H9 (cell line): ENCODE results near the gene ATP13A4. TPM values are rescaled to one million over a fixed set of nuclear protein-coding genes. Genes with fewer than 3 reads are reported as not detected.

Experiments
- DNase-seq: peaks from one replicate; pipeline ENCODE4 v3.0.0-alpha.2; 2017
- H2AFZ ChIP-seq: one replicate; pipeline ENCODE4 v1.6.1; 2013; ENCODE audit warnings: mild to moderate bottlenecking, low read length, control low read depth, moderate library complexity
- H2AK5ac ChIP-seq: 2 replicates; pipeline ENCODE4 v1.6.1; 2013; ENCODE audit warnings: low read length, control low read depth, mixed read lengths; ENCODE audit not compliant: insufficient read length
- H2BK120ac ChIP-seq: one replicate; pipeline ENCODE4 v1.6.1; 2013; ENCODE audit warnings: low read depth, mild to moderate bottlenecking, low read length, control low read depth, inconsistent platforms; ENCODE audit not compliant: poor library complexity, severe bottlenecking
- H2BK12ac ChIP-seq: 2 replicates; pipeline ENCODE4 v1.6.1; 2013; ENCODE audit warnings: low read length, control low read depth, mixed read lengths, low read depth; ENCODE audit not compliant: insufficient read length
- H2BK15ac ChIP-seq: 2 replicates; pipeline ENCODE4 v1.6.1; 2013; ENCODE audit warnings: low read depth, low read length, control low read depth
- H2BK20ac ChIP-seq: one replicate; pipeline ENCODE4 v1.6.1; 2013; ENCODE audit warnings: low read depth, mild to moderate bottlenecking, low read length, control low read depth, inconsistent platforms; ENCODE audit not compliant: poor library complexity, severe bottlenecking
- H2BK5ac ChIP-seq: 2 replicates; pipeline ENCODE4 v1.6.1; 2013; ENCODE audit warnings: low read length, control low read depth, mixed read lengths; ENCODE audit not compliant: insufficient read length
- H3K14ac ChIP-seq: 2 replicates; pipeline ENCODE4 v1.6.1; 2013; ENCODE audit warnings: low read length, control low read depth; ENCODE audit not compliant: insufficient read depth
- H3K18ac ChIP-seq: 2 replicates; pipeline ENCODE4 v1.6.1; 2013; ENCODE audit warnings: low read depth, mild to moderate bottlenecking, mixed read lengths, low read length, control low read depth; ENCODE audit not compliant: insufficient read length
- H3K23ac ChIP-seq: 2 replicates; pipeline ENCODE4 v1.6.1; 2013; ENCODE audit warnings: low read length, control low read depth, mixed read lengths, low read depth; ENCODE audit not compliant: insufficient read length
- H3K23me2 ChIP-seq: 2 replicates; pipeline ENCODE4 v1.6.1; 2013; ENCODE audit warnings: low read depth, mild to moderate bottlenecking, mixed read lengths, low read length, control low read depth; ENCODE audit not compliant: insufficient read length, poor library complexity, severe bottlenecking
- H3K27ac ChIP-seq: 2 replicates; pipeline ENCODE4 v1.5.1; 2013; ENCODE audit warnings: low read length, control low read depth, mixed read lengths, low read depth; ENCODE audit not compliant: insufficient read length
- H3K27me3 ChIP-seq: 2 replicates; pipeline ENCODE4 v1.6.1; 2013; ENCODE audit warnings: low read length, control low read depth, inconsistent platforms; ENCODE audit not compliant: insufficient read depth
- H3K4ac ChIP-seq: 2 replicates; pipeline ENCODE4 v1.6.1; 2013; ENCODE audit warnings: low read depth, mild to moderate bottlenecking, control low read depth, inconsistent platforms, low read length, moderate library complexity
- H3K4me1 ChIP-seq: 2 replicates; pipeline ENCODE4 v1.6.1; 2013; ENCODE audit warnings: low read length, control low read depth, inconsistent platforms; ENCODE audit not compliant: insufficient read depth
- H3K4me2 ChIP-seq: 2 replicates; pipeline ENCODE4 v1.6.1; 2013; ENCODE audit warnings: low read length, control low read depth, mixed read lengths; ENCODE audit not compliant: insufficient read length, insufficient read depth
- H3K56ac ChIP-seq: 2 replicates; pipeline ENCODE4 v1.6.1; 2013; ENCODE audit warnings: low read depth, mild to moderate bottlenecking, mixed read lengths, low read length, control low read depth; ENCODE audit not compliant: insufficient read length
- H3K79me1 ChIP-seq: 2 replicates; pipeline ENCODE4 v1.6.1; 2013; ENCODE audit warnings: low read depth, mild to moderate bottlenecking, moderate library complexity, low read length, control low read depth, inconsistent platforms; ENCODE audit not compliant: insufficient read depth, poor library complexity, severe bottlenecking
- H3K79me2 ChIP-seq: 2 replicates; pipeline ENCODE4 v1.6.1; 2013; ENCODE audit warnings: low read length, control low read depth, inconsistent platforms; ENCODE audit not compliant: insufficient read depth
- H3K9ac ChIP-seq: 2 replicates; pipeline ENCODE4 v1.6.1; 2013; ENCODE audit warnings: low read length, control low read depth, mixed read lengths; ENCODE audit not compliant: insufficient read length; ENCODE audit errors: extremely low read depth
- H3K9me3 ChIP-seq: one replicate; pipeline ENCODE4 v1.6.1; 2013; ENCODE audit warnings: low read depth, low read length, inconsistent platforms; ENCODE audit not compliant: control insufficient read depth
- H3T11ph ChIP-seq: one replicate; pipeline ENCODE4 v1.6.1; 2013; ENCODE audit warnings: mild to moderate bottlenecking, low read length, control low read depth, inconsistent platforms
- H4K20me1 ChIP-seq: one replicate; pipeline ENCODE4 v1.6.1; 2013; ENCODE audit not compliant: control insufficient read depth, insufficient read length, insufficient read depth
- H4K5ac ChIP-seq: 2 replicates; pipeline ENCODE4 v1.6.1; 2013; ENCODE audit warnings: low read depth, mild to moderate bottlenecking, mixed read lengths, low read length, control low read depth; ENCODE audit not compliant: insufficient read length
- H4K8ac ChIP-seq: replicated peaks from 2 replicates; pipeline ENCODE4 v1.6.1; 2013; ENCODE audit warnings: low read length, control low read depth, mixed read lengths, low read depth; ENCODE audit not compliant: insufficient read length
- H4K91ac ChIP-seq: 2 replicates; pipeline ENCODE4 v1.6.1; 2013; ENCODE audit warnings: low read depth, mild to moderate bottlenecking, moderate library complexity, mixed read lengths, low read length, control low read depth; ENCODE audit not compliant: insufficient read length
- H3K27ac Mint-ChIP-seq, 3 experiments: 2 replicates in 2 of 3; 3 replicates in 1 of 3; pipeline ENCODE4 v1.8.0; 2020 to 2021; ENCODE audit warnings: mixed read lengths in 3 of 3, mild to moderate bottlenecking in 1 of 3, moderate library complexity in 1 of 3
- H3K27me3 Mint-ChIP-seq: 2 replicates; pipeline ENCODE4 v1.8.0; 2021; ENCODE audit warnings: low read depth, mild to moderate bottlenecking, moderate library complexity, mixed read lengths
- H3K36me3 Mint-ChIP-seq, 3 experiments: 2 replicates in 2 of 3; 3 replicates in 1 of 3; pipeline ENCODE4 v1.8.0; 2020 to 2021; ENCODE audit warnings: low read depth in 3 of 3, mixed read lengths in 3 of 3; ENCODE audit not compliant: insufficient read depth in 1 of 3
- H3K4me1 Mint-ChIP-seq, 2 experiments: 2 replicates each; pipeline ENCODE4 v1.8.0; 2020; ENCODE audit warnings: mixed read lengths in 2 of 2
- H3K4me3 Mint-ChIP-seq, 2 experiments: 2 replicates in 1 of 2; 3 replicates in 1 of 2; pipeline ENCODE4 v1.8.0; 2020 to 2021; ENCODE audit warnings: mild to moderate bottlenecking in 2 of 2, mixed read lengths in 2 of 2, moderate library complexity in 1 of 2
- H3K9me3 Mint-ChIP-seq, 2 experiments: 2 replicates in 1 of 2; 3 replicates in 1 of 2; pipeline ENCODE4 v1.8.0; 2020; ENCODE audit warnings: mild to moderate bottlenecking in 2 of 2, mixed read lengths in 2 of 2, moderate library complexity in 1 of 2
- WGBS: extraction: QIAGEN DNeasy Blood & Tissue Kit; methylation state at CpG from one replicate; pipeline ENCODE4 v1.1.7; 2013; ENCODE audit warnings: missing lambda C conversion rate, low lambda C conversion rate, mixed read lengths; ENCODE audit not compliant: insufficient read length; ENCODE audit errors: extremely low coverage; 5-methylcytosine and 5-hydroxymethylcytosine counted together
- total RNA-seq: library from RNA; stranded (reverse); gene quantifications from 2 replicates; pipeline ENCODE4 v1.2.1, GENCODE V29; 2021
- TF ChIP-seq, protein P1 (sequence below): fragments of 200-600 bp; sonication (generic); conservative IDR thresholded peaks from 3 replicates; pipeline ENCODE4 v1.8.0; 2021; ENCODE audit warnings: antibody characterized with exemption, mild to moderate bottlenecking

The ATP13A4 gene
- total RNA-seq, 1 experiment from 2014 or later = 0.13 TPM

DNA sequence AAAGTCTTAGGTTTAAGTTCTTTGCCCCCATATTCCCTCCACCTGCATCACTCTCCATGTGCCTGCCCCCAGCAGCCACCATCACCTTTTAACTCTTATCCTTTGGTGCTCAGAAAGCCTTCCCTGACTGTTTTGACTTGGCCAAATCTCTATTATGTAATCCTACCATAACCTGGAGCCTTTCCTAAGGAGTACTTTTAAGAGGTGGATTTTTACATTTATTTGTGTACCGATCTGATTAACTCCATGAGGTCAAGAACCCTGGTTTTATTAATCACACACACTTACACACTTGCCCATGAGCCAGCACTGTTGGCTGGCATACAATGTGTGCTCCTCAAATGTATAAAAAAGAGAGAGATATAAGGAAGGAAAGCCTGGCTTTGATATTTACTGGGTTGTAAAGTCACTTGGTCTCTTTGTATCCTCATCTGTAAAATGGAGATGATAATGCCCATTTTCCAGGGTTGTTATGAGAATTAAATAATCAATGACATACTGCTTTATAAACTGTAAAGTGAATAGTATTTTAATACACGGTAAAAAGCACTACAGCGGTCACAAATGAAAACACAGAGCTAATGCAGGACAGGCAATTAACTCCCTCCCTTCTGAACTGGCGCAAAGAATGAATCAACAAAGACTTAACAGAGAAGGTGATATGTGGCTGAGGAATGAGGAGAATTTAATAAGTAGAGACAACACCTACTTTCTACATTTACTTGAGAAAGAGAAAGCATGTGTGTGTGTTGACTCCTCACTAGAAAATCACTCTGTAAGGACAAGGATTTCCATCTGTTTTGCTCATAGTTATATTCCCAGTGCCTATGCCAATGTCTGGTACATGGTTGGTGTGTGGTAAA lies 45.4 kb downstream of the ATP13A4 start:
- Histone ChIP-seq H4K91ac (no peak overlapping the region), H3K27ac (no peak overlapping the region), H2BK120ac (no peak overlapping the region), H3K14ac (no peak overlapping the region), H3K4ac (no peak overlapping the region), H3K56ac (no peak overlapping the region), H3K9ac (no peak overlapping the region), H2BK15ac (no peak overlapping the region), H3K18ac (no peak overlapping the region), H3K79me2 (no peaks in the 10 kb centered on the region), H3T11ph (no peak overlapping the region), H3K27me3 (no peaks in the 10 kb centered on the region), H2BK20ac (no peak overlapping the region), H4K20me1 (no peaks in the 10 kb centered on the region), H3K23ac (no peak overlapping the region), H3K23me2 (no peaks in the 10 kb centered on the region), H4K5ac (no peak overlapping the region), H2BK5ac (no peak overlapping the region), H2AK5ac (no peak overlapping the region), H3K4me2 (no peak overlapping the region), H3K4me1 (no peaks in the 10 kb centered on the region), H2AFZ (no peak overlapping the region), H2BK12ac (no peak overlapping the region), H4K8ac (no peak overlapping the region), H3K9me3 (no peaks in the 10 kb centered on the region), H3K79me1 (no peaks in the 10 kb centered on the region)
- Mint-ChIP-seq H3K36me3 (no peaks in the 10 kb centered on the region), H3K4me1 (peaks cover 5 to 9% of the 10 kb centered on the region in 2 experiments; a peak in 2 of 4 replicates), H3K27ac (no peak overlapping the region; a peak in 1 of 7 replicates), H3K27me3 (no peaks in the 10 kb centered on the region), H3K4me3 (no peak overlapping the region), H3K9me3 (no peaks in the 10 kb centered on the region)
- DNase-seq = no peak
- WGBS = no CpG with 5 or more reads among the region's 4 CpGs
- TF ChIP-seq, protein P1, sequence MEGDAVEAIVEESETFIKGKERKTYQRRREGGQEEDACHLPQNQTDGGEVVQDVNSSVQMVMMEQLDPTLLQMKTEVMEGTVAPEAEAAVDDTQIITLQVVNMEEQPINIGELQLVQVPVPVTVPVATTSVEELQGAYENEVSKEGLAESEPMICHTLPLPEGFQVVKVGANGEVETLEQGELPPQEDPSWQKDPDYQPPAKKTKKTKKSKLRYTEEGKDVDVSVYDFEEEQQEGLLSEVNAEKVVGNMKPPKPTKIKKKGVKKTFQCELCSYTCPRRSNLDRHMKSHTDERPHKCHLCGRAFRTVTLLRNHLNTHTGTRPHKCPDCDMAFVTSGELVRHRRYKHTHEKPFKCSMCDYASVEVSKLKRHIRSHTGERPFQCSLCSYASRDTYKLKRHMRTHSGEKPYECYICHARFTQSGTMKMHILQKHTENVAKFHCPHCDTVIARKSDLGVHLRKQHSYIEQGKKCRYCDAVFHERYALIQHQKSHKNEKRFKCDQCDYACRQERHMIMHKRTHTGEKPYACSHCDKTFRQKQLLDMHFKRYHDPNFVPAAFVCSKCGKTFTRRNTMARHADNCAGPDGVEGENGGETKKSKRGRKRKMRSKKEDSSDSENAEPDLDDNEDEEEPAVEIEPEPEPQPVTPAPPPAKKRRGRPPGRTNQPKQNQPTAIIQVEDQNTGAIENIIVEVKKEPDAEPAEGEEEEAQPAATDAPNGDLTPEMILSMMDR = no peak
